Nucleus accumbens (tissue), 56 donors: ENCODE data around the gene AURKAIP1.

Source experiments
- DNase-seq, 56 donors: peaks; one replicate each; lab custom pipeline; 2025; lab: John Stamatoyannopoulos, UW

AURKAIP1 gene

DNA sequence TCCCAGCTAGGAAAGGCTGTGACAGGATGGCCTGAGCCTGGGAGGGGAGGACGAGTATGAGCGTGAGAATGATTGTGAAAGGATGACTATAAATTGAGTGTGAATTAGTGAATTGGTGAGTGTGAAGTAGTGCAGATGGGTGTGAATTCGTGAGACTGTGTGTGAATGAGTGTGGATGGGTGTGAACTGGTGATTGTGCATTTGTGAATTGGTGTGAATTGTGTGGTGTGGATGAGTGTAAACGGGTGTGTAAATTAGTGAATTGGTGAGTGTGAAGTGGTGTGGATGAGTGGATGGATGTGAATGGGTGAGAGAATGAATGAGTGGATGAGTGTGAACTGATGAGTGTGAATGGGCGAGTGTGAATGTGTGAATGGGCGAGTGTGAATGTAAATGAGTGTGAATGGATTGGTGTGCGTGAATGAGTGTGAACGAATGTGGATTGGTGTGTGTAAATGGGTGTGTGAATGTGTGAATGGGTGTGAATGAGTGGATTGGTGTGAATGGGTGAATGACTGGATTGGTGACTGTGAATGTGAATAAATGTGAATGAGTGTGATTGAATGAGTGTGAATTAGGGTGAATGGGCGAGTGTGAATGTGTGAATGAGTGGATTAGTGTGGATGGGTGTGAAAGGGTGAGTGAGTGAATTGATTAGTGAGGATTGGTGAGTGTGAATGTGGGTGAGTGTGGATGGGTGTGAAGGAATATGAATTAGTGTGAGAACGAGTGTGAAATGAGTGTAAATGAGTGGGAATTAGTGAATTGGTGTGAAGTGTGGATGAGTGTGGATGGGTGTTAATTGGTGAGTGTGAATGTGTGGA is 8.9 kb downstream of the AURKAIP1 start:
- no peak for DNase-seq

DNA sequence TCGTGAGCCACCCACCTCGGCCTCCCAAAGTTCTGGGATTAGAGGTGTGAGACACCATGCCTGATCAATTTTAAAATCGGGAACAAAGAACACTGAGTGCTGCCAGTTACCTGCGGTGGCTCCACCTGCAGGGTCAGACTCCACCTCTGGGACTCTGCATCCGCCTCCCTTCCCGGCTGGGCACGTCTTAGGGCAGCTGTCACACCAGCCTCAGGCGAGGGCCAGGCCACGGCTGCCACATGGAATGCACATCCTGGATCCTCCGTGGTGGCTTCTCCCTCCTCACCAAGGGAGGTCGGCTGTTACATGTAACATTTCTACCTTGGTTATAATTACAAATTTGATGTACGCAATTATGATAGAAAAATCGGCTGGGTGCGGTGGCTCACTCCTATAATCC is 10.7 kb downstream of the AURKAIP1 start:
- no peak for DNase-seq

DNA sequence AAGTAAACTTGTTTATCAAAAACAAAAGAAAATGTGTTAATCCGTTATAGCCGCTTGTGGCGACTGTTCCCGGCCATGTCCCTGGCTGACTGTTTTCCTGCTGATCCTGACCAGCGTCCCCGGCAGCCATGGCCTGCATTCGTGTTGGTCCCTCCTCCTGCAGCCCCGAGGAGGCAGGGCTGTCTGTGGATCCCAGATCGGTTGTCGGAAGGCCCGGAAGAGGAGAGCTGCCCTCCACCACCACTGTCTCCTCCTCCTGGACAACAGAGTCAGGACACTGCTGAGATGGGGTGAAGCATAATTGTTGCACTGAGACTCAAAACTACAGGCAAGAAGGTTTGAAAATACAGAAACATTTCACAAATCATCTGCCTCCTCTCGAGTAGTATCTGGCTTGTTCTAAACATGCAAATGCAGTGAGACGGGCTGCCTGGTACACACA is 13.0 kb downstream of the AURKAIP1 start:
- DNase-seq, result no peak

- no peak for DNase-seq
Observed at GRCh38 chr1:1361233-1361981, 13.6 kb downstream of the AURKAIP1 start.

- no peak for DNase-seq
Observed at GRCh38 chr1:1360506-1361169, 14.4 kb downstream of the AURKAIP1 start.

DNA sequence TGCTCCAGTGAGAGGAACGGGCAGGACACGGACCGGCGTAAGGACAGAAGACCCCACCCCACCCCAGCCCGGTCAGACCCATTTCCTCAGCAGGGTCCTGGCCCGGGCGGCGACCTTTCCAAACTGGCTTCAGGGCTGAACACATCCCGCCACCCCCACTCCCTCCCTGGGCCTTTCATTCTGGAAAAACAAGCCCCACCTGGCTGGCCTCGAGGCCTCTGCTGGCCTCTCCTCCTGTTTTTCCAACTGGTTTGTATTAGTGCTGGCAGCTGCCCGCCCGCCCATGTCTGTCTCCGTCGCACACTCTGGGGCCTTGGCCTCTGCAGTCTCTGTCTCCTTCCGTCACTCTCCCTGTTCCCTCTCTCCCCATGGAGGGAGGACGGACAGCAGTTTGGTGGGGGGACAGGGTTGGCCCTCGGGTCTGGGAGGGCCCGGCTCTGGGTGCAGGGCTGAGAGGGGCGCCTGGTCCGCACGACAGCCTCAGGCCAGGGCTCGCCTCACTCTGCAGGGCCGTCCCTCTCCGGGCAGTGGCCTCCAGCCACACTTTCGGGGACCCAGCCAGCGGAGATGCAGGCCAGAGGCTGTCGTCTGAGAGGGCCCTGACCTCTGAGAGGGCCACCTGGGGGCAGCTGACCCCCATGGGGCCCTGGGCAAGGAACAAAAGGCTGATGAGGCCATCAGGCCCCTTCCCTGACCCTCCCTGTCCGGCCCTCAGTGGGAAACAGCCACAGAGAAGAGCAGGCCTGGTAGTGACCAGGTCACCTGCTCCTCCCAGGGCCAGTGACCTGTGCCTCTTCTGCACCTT is 15.1 kb downstream of the AURKAIP1 start:
- DNase-seq, result no peak

- DNase-seq, result no peak
Observed at GRCh38 chr1:1359308-1359663, 15.7 kb downstream of the AURKAIP1 start.

DNA sequence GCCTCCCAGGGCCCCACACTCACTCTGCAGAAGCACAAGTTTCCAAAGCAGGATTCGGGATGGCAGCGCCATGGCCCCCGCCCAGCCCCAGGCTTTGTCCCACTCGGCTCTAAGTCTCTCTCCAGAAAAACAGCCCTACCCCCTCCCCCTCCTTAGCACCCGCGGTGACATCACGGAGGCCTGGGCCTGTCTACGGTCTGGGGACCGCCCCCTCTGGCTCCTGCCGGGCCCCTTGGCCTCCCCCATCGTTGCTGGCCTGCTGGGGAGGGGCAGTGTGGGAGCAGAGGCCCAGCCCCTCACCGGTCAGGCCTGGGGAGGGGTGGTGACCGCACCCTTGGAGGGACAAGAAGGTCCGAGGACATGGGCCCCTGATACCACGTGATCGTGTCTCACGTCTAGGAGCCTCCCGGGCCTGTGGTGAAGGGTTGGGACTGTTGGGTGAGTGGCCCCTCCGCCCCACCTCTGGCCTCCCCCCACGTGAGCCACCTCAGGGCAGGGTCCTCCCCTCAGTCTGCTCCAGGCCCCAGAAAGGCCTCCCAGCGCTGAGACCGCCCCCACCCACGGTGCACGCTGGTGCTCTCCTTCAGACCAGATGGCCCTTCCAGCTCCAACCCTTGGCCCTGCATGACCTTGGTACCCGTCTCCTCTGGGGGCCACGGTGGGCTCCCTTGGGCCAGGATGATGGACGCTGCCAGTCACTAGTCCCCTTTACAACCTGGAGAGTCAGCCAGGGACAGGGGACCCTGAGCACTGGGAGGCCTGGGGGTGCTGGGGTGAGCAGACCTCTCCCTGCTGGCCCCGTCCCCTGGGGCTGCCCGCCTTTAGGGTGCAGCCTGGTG is 16.4 kb downstream of the AURKAIP1 start, which contains the start of gene MXRA8:
TSS of gene MXRA8 (minus strand) at position 123 of the 839 bp plus-strand sequence. CDS start at position 72, 51 bp downstream.
- DNase-seq, result peak in 9 of 56 donors; percentile 16 to 61 (median 39)

DNA sequence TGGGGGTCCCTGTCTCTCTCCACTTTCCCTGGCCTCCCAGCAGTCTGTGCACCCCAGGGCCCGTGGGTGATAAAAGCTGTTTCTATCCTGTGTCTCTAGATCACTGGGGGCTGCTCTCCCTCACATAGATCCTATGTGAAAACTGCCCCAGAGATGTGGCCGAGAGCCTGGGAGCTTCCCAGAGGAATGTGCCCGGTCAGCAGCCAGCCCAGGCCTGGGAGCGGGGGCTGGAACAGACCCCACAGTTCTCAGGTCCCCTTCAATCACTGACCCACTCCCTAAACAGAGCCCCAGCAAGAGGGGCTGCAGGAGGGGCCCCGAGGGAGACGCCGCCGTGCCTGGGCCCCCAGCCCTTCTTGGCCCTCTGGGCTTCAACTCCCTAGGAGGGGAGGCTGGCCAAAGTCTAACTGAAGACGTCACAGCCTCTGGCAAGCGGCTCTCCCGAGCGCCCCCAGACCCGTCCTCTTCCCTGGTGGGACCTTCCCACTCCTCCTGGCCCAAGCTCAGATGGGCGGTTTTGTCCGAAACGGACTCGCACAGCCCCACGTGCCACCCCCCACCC is 17.1 kb downstream of the AURKAIP1 start:
- no peak for DNase-seq

- no peak for DNase-seq
Observed at GRCh38 chr1:1356796-1357401, 18.1 kb downstream of the AURKAIP1 start.

GRCh38 chr1:1356166-1356795 is 18.7 kb downstream of the AURKAIP1 start:
- no peak for DNase-seq

DNA sequence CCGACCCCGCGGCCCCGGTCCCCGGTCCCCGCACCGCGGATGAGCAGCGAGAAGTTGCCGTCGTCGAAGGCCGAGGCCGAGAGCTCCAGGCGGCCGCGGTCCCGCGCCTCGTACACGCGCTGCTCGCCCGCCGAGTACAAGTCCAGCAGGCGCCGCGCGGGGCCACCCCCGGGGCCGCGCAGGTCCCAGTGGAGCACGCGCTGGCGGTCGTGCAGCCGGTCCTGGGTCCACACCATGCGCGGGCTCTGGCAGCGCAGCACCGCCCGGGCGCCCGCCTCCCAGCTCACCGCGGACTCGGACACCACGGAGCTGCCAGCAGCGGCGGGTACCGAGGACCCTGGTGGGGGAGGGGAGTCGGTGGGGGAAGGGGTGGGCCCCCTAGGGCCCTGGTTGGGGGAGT is 19.6 kb downstream of the AURKAIP1 start:
- no peak for DNase-seq

DNA sequence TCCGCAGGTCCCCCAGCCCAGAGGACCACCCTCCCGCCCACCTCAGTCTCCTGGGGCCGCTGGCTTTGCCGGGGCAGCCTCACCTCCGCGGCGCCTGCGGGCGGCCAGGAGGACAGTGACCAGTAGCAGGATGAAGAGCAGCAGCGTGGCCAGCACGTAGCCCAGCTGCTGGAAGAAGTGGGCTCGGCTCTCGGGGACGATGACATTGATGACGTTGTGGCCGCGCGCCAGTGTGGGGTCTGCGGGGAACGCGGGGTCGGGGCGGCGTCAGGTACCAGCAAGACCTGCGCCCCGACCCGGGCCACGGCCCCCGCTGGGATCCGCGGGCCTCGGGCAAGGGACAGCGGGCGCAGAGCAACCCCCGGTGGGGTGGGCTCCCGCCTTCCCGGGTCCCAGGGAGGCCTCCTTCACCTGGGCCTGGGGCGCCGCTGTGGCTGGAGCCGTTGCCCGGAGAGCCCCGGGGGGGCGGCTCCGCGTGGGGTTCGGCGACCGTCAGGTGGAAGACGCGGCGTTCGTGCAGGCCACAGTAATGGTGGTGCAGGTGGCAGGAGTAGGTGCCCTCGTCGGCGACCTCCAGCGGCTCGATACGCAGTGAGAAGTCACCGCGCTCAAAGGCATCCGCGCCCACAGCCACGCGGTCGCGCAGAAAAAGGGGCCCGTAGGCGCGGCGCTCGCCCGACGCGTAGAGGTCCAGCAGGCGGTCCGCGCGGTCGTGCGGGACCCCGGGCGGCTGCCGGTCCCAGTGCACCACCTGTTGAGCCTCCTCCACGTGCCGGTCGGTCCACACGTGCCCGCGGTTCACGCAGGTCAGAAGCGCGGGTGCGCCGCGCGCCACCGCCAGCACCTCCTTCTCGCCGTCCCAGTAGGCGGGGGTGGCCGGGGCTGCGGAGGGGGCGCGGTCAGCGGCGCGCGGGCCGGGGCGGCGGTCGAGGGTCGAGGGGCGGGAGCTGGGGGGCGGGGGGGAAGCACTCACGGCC is 20.4 kb downstream of the AURKAIP1 start:
- DNase-seq, result no peak

GRCh38 chr1:1353389-1354151 is 21.4 kb downstream of the AURKAIP1 start:
- no peak for DNase-seq

- DNase-seq, result no peak
Observed at GRCh38 chr1:1352786-1353388, 22.1 kb downstream of the AURKAIP1 start.
